Esophagus (tissue), 2 donors: Measurements from ENCODE around the gene SCYL2. TPM values are rescaled to one million over a fixed set of nuclear protein-coding genes. Genes with fewer than 3 reads are reported as not detected.
"Not testable (repeated sequence)": the region's sequence is repeated elsewhere in the genome, so short reads cannot be mapped to it uniquely, and the experiment has no call there.

Experiments used
- H3K27ac ChIP-seq, 2 donors: one replicate each; pipeline ENCODE4 v1.5.1; 2013; ENCODE audit warnings: low read depth in 2 of 2, mild to moderate bottlenecking in 2 of 2, inconsistent platforms in 1 of 2, low read length in 1 of 2, moderate library complexity in 1 of 2
- H3K27me3 ChIP-seq, 2 donors: one replicate each; pipeline ENCODE4 v1.6.1; 2013; ENCODE audit warnings: low read length in 2 of 2, control low read depth in 1 of 2, mild to moderate bottlenecking in 1 of 2; ENCODE audit not compliant: insufficient read depth in 2 of 2, control insufficient read depth in 1 of 2
- H3K36me3 ChIP-seq, 2 donors: one replicate each; pipeline ENCODE4 v1.6.1; 2013; ENCODE audit warnings: low read length in 1 of 2; ENCODE audit not compliant: control insufficient read depth in 2 of 2, insufficient read depth in 2 of 2
- H3K4me1 ChIP-seq, 2 donors: one replicate each; pipeline ENCODE4 v1.6.1; 2013; ENCODE audit warnings: low read length in 1 of 2; ENCODE audit not compliant: control insufficient read depth in 2 of 2, insufficient read depth in 2 of 2
- H3K4me3 ChIP-seq, 2 donors: one replicate each; pipeline ENCODE4 v1.5.1; 2013; ENCODE audit warnings: low read length in 2 of 2, mild to moderate bottlenecking in 2 of 2, low read depth in 1 of 2, moderate library complexity in 1 of 2
- H3K9me3 ChIP-seq, 2 donors: one replicate each; pipeline ENCODE4 v1.6.1; 2013; ENCODE audit warnings: mild to moderate bottlenecking in 2 of 2, low read depth in 1 of 2, low read length in 1 of 2, moderate library complexity in 1 of 2; ENCODE audit not compliant: control insufficient read depth in 2 of 2, insufficient read depth in 1 of 2
- WGBS, 2 donors: extraction: QIAGEN DNeasy Blood & Tissue Kit; methylation state at CpG; one replicate each; pipeline ENCODE4 v1.1.7; 2013; 5-methylcytosine and 5-hydroxymethylcytosine counted together
- polyA plus RNA-seq, 2 donors: library from polyadenylated mRNA; stranded (reverse); fragments of 200-250 nt; gene quantifications; one replicate each; pipeline ENCODE4 v1.2.3, GENCODE V29; 2013
- donor health status: healthy with polysubstance abuse.
- donor health status: Bipolar disorder and iron deficiency.

SCYL2 gene
- polyA plus RNA-seq, 2 donors = 10.3 to 13.7 TPM

GRCh38 chr12:100337299-100337698 lies 70.3 kb downstream of the SCYL2 start:
- H3K27ac ChIP-seq = no peak overlapping the region
- no peaks in the 10 kb centered on the region for H3K27me3 ChIP-seq
- 54 to 80% methylated on average over 3 of the region's 3 CpGs for WGBS, 2 donors
- peaks cover 0 to 4% of the 10 kb centered on the region in 2 donors for H3K36me3 ChIP-seq
- H3K4me3 ChIP-seq = no peak overlapping the region
- no peaks in the 10 kb centered on the region for H3K9me3 ChIP-seq
- no peaks in the 10 kb centered on the region for H3K4me1 ChIP-seq

- Histone ChIP-seq H3K36me3 (peaks cover 0 to 4% of the 10 kb centered on the region in 2 donors), H3K27ac (no peak overlapping the region), H3K4me3 (no peak overlapping the region)
These were observed 70.8 kb downstream of the SCYL2 start for GRCh38 chr12:100337727-100338126.

GRCh38 chr12:100339071-100339470 lies 72.1 kb downstream of the SCYL2 start:
- Histone ChIP-seq H3K9me3 (no peaks in the 10 kb centered on the region), H3K27ac (no peak overlapping the region), H3K27me3 (no peaks in the 10 kb centered on the region), H3K4me1 (no peaks in the 10 kb centered on the region), H3K36me3 (peaks cover 0 to 4% of the 10 kb centered on the region in 2 donors), H3K4me3 (no peak overlapping the region)

More at GRCh38 chr12:100337727-100338126, 70.8 kb downstream of the SCYL2 start:
- H3K9me3 ChIP-seq = no peaks in the 10 kb centered on the region
- H3K27me3 ChIP-seq = no peaks in the 10 kb centered on the region
- no peaks in the 10 kb centered on the region for H3K4me1 ChIP-seq

- H3K27me3 ChIP-seq, H3K4me3 ChIP-seq, H3K9me3 ChIP-seq, H3K27ac ChIP-seq, H3K4me1 ChIP-seq, H3K36me3 ChIP-seq: not testable (repeated sequence)
- 95 to 96% methylated on average over 2 of the region's 2 CpGs for WGBS, 2 donors
These were observed 75.9 kb downstream of the SCYL2 start for GRCh38 chr12:100342897-100343296.

GRCh38 chr12:100344351-100344750 lies 77.4 kb downstream of the SCYL2 start:
- H3K9me3 ChIP-seq, H3K36me3 ChIP-seq, H3K4me1 ChIP-seq, H3K27ac ChIP-seq, H3K27me3 ChIP-seq, H3K4me3 ChIP-seq: not testable (repeated sequence)
- 92 to 97% methylated on average over 18 of the region's 18 CpGs for WGBS, 2 donors

- Histone ChIP-seq H3K4me3 (no peak overlapping the region), H3K36me3 (no peaks in the 10 kb centered on the region), H3K27me3 (no peaks in the 10 kb centered on the region), H3K4me1 (no peaks in the 10 kb centered on the region), H3K27ac (no peak overlapping the region), H3K9me3 (no peaks in the 10 kb centered on the region)
- 46 to 52% methylated on average over 1 of the region's 1 CpG for WGBS, 2 donors
These were observed 78.2 kb downstream of the SCYL2 start for GRCh38 chr12:100345020-100345767.

GRCh38 chr12:100346660-100347059 lies 79.7 kb downstream of the SCYL2 start:
- Histone ChIP-seq H3K27me3 (no peaks in the 10 kb centered on the region), H3K4me3 (no peak overlapping the region), H3K36me3 (no peaks in the 10 kb centered on the region), H3K9me3 (no peaks in the 10 kb centered on the region), H3K27ac (no peak overlapping the region), H3K4me1 (no peaks in the 10 kb centered on the region)
- WGBS, 2 donors = 73 to 86% methylated on average over 3 of the region's 3 CpGs

GRCh38 chr12:100348657-100349454 lies 81.9 kb downstream of the SCYL2 start:
- Histone ChIP-seq H3K9me3 (peaks cover 0 to 4% of the 10 kb centered on the region in 2 donors), H3K36me3 (no peaks in the 10 kb centered on the region), H3K27me3 (no peaks in the 10 kb centered on the region), H3K4me3 (no peak overlapping the region), H3K27ac (no peak overlapping the region), H3K4me1 (no peaks in the 10 kb centered on the region)
- WGBS, 2 donors = 73 to 78% methylated on average over 7 of the region's 7 CpGs

GRCh38 chr12:100356644-100357223 lies 89.8 kb downstream of the SCYL2 start, which contains the start of gene SLC17A8:
Gene SLC17A8 (plus strand): TSS chr12:100357074. CDS start chr12:100357392, 318 bp downstream.
- WGBS, 2 donors = 20 to 22% methylated on average over 13 of the region's 13 CpGs
- H3K4me3 ChIP-seq = no peak within 1 kb of the TSS
- no peaks in the 10 kb centered on the region for H3K4me1 ChIP-seq
- no peak within 1 kb of the TSS for H3K27ac ChIP-seq
- H3K9me3 ChIP-seq = peaks cover 0 to 4% of the 10 kb centered on the region in 2 donors
- H3K27me3 ChIP-seq = no peaks in the 10 kb centered on the region
- H3K36me3 ChIP-seq = no peaks in the 10 kb centered on the region
